A673 (cell line): ENCODE data around the gene IGFL4. TPM values are rescaled to one million over a fixed set of nuclear protein-coding genes. Genes with fewer than 3 reads are reported as not detected.

Experiments
- BruUV-seq: library from RNA; stranded (reverse); fragments of 400-500 nt; replicated peaks from 2 replicates; lab custom pipeline; 2021; lab: Mats Ljungman, UMichigan
- CTCF ChIA-PET: fragments of 300-600 bp; sonication (Branson Sonifier 250); formaldehyde crosslinking; loops from one replicate; lab custom pipeline; 2022; ENCODE audit warnings: antibody characterized with exemption; lab: Charles Lee
- POLR2A ChIA-PET: fragments of 300-600 bp; sonication (Branson Sonifier 250); formaldehyde crosslinking; loops from one replicate; lab custom pipeline; 2022; ENCODE audit warnings: antibody characterized with exemption; ENCODE audit not compliant: low non-redundant PET; lab: Charles Lee
- DNase-seq: peaks from one replicate; pipeline ENCODE4 v3.0.0-alpha.2; 2015; ENCODE audit warnings: low spot score
- H3K27ac ChIP-seq: fragments of 200-600 bp; sonication (generic); 2 replicates; pipeline ENCODE4 v1.5.1; 2016; ENCODE audit warnings: mixed run types, low read depth, mild to moderate bottlenecking, mixed read lengths, antibody characterized with exemption, low read length; ENCODE audit not compliant: poor library complexity, severe bottlenecking
- H3K27me3 ChIP-seq: fragments of 200-600 bp; sonication (generic); replicated peaks from 2 replicates; pipeline ENCODE4 v1.6.1; 2017; ENCODE audit warnings: mixed run types, low read depth, mild to moderate bottlenecking, mixed read lengths, antibody characterized with exemption, low read length; ENCODE audit not compliant: insufficient read depth, poor library complexity
- H3K36me3 ChIP-seq: fragments of 200-600 bp; sonication (generic); 2 replicates; pipeline ENCODE4 v1.6.1; 2016; ENCODE audit warnings: mixed run types, mild to moderate bottlenecking, mixed read lengths, antibody characterized with exemption, low read length; ENCODE audit not compliant: insufficient read depth, poor library complexity, severe bottlenecking
- H3K4me1 ChIP-seq: fragments of 200-600 bp; sonication (generic); 2 replicates; pipeline ENCODE4 v1.6.1; 2017; ENCODE audit warnings: mixed run types, mild to moderate bottlenecking, mixed read lengths, antibody characterized with exemption, low read length; ENCODE audit not compliant: insufficient read depth, poor library complexity, severe bottlenecking
- H3K4me3 ChIP-seq: fragments of 200-600 bp; sonication (generic); 2 replicates; pipeline ENCODE4 v1.5.1; 2016; ENCODE audit warnings: low read depth, mixed run types, mild to moderate bottlenecking, mixed read lengths, low read length; ENCODE audit not compliant: poor library complexity, severe bottlenecking
- H3K9me3 ChIP-seq: fragments of 200-600 bp; sonication (generic); 2 replicates; pipeline ENCODE4 v1.6.1; 2016; ENCODE audit warnings: mixed run types, low read depth, mild to moderate bottlenecking, mixed read lengths, antibody characterized with exemption, low read length; ENCODE audit not compliant: poor library complexity, severe bottlenecking
- EZH2 ChIP-seq: fragments of 200-600 bp; sonication (generic); IDR thresholded peaks from 2 replicates; pipeline ENCODE4 v1.6.1; 2017; ENCODE audit warnings: borderline replicate concordance, low read depth, mild to moderate bottlenecking, mixed read lengths, antibody characterized with exemption, low read length; ENCODE audit not compliant: poor library complexity, severe bottlenecking
- intact Hi-C: fragments of 100-400 bp; cut with micrococcal nuclease; formaldehyde crosslinking; loops from one replicate; pipeline ENCODE4 v1.10.0; 2022; ENCODE audit not compliant: unreplicated experiment
- total RNA-seq: library from RNA; stranded (reverse); gene quantifications from 2 replicates; pipeline ENCODE4 v1.2.3, GENCODE V29; 2021
- TF ChIP-seq, protein P1 (sequence below): fragments of 300-800, 200-600 bp; sonication (generic); conservative IDR thresholded peaks from 2 replicates; pipeline ENCODE4 v1.5.1; 2017; ENCODE audit warnings: low read depth, mild to moderate bottlenecking, antibody characterized with exemption, low read length, moderate library complexity, mixed read lengths

The IGFL4 gene
- total RNA-seq, 1 experiment from 2014 or later = not detected

DNA sequence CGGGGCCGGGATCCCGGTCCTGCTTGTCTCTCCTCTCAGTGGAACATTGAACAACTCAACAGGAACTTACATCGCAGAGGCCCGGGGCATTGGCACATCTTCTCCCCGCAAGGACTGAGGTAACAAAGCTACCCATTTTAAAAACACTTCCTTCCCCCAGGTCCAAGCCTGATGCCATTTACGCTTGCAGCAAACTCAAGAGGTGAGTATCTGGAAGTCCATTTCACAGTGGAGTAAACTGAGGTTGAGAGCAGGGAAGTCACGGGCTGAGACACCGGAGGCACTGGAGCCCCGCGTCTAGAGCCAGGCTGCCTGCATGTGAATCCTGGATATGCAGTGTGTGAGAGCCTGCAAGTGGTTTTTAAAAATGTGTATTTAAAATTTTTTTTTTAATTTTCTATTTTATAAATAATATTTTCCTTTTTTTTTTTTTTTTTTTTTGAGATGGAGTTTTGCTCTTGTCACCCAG lies 17.5 kb downstream of the IGFL4 start:
- CTCF ChIA-PET = no interaction called here
- Histone ChIP-seq H3K27ac (no peak overlapping the region), H3K4me1 (no peaks in the 10 kb centered on the region), H3K36me3 (no peaks in the 10 kb centered on the region), H3K9me3 (no peaks in the 10 kb centered on the region), H3K27me3 (peaks cover 3% of the 10 kb centered on the region), H3K4me3 (no peak overlapping the region)
- POLR2A ChIA-PET = no interaction called here
- intact Hi-C loops = no loop called here
- no TSS peak for BruUV-seq
- no peak for DNase-seq
- TF ChIP-seq, protein P1, sequence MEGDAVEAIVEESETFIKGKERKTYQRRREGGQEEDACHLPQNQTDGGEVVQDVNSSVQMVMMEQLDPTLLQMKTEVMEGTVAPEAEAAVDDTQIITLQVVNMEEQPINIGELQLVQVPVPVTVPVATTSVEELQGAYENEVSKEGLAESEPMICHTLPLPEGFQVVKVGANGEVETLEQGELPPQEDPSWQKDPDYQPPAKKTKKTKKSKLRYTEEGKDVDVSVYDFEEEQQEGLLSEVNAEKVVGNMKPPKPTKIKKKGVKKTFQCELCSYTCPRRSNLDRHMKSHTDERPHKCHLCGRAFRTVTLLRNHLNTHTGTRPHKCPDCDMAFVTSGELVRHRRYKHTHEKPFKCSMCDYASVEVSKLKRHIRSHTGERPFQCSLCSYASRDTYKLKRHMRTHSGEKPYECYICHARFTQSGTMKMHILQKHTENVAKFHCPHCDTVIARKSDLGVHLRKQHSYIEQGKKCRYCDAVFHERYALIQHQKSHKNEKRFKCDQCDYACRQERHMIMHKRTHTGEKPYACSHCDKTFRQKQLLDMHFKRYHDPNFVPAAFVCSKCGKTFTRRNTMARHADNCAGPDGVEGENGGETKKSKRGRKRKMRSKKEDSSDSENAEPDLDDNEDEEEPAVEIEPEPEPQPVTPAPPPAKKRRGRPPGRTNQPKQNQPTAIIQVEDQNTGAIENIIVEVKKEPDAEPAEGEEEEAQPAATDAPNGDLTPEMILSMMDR = no peak
- TF ChIP-seq EZH2 = no peak

DNA sequence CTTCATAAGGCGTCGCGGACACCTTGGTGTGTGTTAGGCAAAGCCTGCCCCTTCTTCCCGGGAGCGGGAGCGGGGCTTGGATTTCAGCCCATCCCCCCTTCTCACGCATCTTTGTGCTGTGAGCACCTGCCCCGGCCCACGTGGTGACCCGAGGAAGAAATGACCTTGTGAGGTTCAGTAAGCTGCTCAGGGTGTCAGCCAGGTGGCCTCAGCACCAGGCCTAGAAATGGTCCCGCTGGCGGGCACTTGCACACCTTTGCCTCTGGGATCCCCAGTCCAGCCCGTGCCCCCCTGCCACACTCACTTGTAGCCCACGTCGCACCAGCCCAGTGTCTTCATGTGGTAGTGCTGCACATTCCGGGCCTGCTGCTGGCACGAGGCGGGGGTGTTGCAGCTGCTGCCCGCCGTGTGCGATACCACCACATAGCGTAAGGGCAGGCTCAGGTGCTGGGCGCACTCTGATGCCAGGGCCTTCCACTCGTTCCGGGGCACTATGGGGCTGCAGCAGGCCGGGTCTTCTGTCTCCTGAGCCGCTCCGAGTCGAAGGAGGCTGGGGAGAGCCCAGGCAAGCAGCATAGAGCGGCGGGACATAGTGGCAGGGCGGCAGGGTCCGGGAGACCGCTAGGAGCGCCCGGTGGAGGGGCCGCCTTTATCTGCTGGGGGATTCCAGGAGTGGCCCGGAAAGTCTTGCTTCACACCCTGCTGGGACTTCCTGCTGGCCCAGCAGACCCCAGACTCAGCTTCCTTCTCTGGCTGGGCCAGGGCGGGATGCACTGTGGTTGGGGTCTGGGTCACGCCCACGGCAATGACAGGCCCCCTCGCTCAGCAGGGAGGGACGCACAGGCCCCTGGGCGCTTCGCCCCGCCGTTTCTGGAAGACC lies 18.1 kb downstream of the IGFL4 start, which contains the start of gene PGLYRP1:
PGLYRP1 (minus strand) TSS at position 623 of the 880 bp plus-strand sequence; CDS start at position 591, 32 bp downstream.
- H3K27ac ChIP-seq = no peak within 1 kb of the TSS
- no TSS peak for BruUV-seq
- H3K4me1 ChIP-seq = no peaks in the 10 kb centered on the region
- H3K36me3 ChIP-seq = no peaks in the 10 kb centered on the region
- DNase-seq = no peak
- no peak for TF ChIP-seq EZH2
- TF ChIP-seq, protein P1 = no peak
- H3K27me3 ChIP-seq = peaks cover 3% of the 10 kb centered on the region
- no peaks in the 10 kb centered on the region for H3K9me3 ChIP-seq
- no peak within 1 kb of the TSS for H3K4me3 ChIP-seq
- intact Hi-C loops = no loop called here
- POLR2A ChIA-PET = no interaction called here
- CTCF ChIA-PET = no interaction called here

- DNase-seq = no peak
- intact Hi-C loops = no loop called here
- Histone ChIP-seq H3K36me3 (no peaks in the 10 kb centered on the region), H3K9me3 (no peaks in the 10 kb centered on the region), H3K4me1 (no peaks in the 10 kb centered on the region), H3K27ac (no peak overlapping the region), H3K4me3 (no peak overlapping the region), H3K27me3 (peaks cover 3% of the 10 kb centered on the region)
- POLR2A ChIA-PET = no interaction called here
- CTCF ChIA-PET = no interaction called here
- no TSS peak for BruUV-seq
- TF ChIP-seq EZH2 = no peak
- TF ChIP-seq, protein P1 = no peak
These were observed 18.8 kb downstream of the IGFL4 start for GRCh38 chr19:46022061-46022430.
